ENCODE data around the gene APOD. TPM values are rescaled to one million over a fixed set of nuclear protein-coding genes. Genes with fewer than 3 reads are reported as not detected.

Gene APOD
- total and polyA plus RNA-seq, 10 of the 15 experiments (the other 5 are each of a cell fraction or from before 2014, with no cell fraction given): 0.06 to 0.77 (median 0.47) TPM; not detected in 3

DNA sequence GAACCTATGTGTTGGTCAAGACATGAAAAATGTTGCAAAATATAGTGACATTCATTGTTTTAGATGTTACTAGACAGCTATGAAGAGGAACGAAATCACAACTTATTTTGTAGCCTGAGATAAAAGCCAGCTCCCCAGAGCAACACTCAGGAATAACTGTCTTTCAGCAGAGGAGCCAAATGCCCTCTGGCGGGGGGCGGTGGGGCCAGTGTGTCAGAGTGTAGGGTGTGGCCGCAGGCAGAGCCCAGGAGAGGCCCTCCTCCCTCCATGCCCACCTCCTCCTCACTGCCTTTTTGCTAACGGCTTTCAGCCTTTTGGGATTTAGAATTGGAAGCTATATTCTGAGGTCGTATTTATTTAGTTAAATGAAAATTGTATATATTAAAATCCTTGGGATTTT is 16.9 kb downstream of the APOD start:
- ATAC-seq: no peak
- no peaks in the 10 kb centered on the region for H3K36me3 ChIP-seq (ENCODE audit: control insufficient read depth in 2 of 2, insufficient read depth in 2 of 2, low read length in 1 of 2)
- no peak for FAIRE-seq
- no peak overlapping the region for H2AFZ ChIP-seq (ENCODE audit: control insufficient read depth, low read depth, low read length)
- H3K4me2 ChIP-seq (ENCODE audit: control insufficient read depth, insufficient read depth): no peak overlapping the region
- intact Hi-C loops (cut with micrococcal nuclease; ENCODE audit: unreplicated experiment) (no loop called here), in situ Hi-C loops (cut with MboI) (no loop called here)
- H3K9me3 ChIP-seq (replicated peaks; ENCODE audit: control insufficient read depth, insufficient read depth, low read length): no peaks in the 10 kb centered on the region
- ChIA-PET RAD21 (ENCODE audit: unreplicated experiment) (interaction anchor here (1.2 kb wide), 1 partner anchor 12 kb away, joined by 3 read pairs; no protein-coding TSS in a partner anchor), POLR2A (interaction anchor here (1.3 kb wide), 1 partner anchor 14 kb away, joined by 4 read pairs; no protein-coding TSS in a partner anchor), CTCF (interaction anchor here (1.0 to 2.0 kb wide), 5 partner anchors 9 to 898 kb away, joined by 3 to 6 read pairs (median 3); partner anchors contain the start of gene APOD), SMC1A (ENCODE audit: uncharacterized antibody, unreplicated experiment) (no interaction called here)
- no TSS peak for BruUV-seq (replicated peaks)
- no peaks in the 10 kb centered on the region for H3K79me2 ChIP-seq (ENCODE audit: control insufficient read depth, insufficient read depth, low read length)
- H3K4me1 ChIP-seq (ENCODE audit: control insufficient read depth, insufficient read depth, low read length): no peaks in the 10 kb centered on the region
- H3K9ac ChIP-seq (ENCODE audit: control insufficient read depth, insufficient read depth, low read length): no peak overlapping the region
- no peak for DNase-seq (ENCODE audit: low read depth, low spot score)
- H3K27ac ChIP-seq (ENCODE audit: control insufficient read depth, insufficient read depth): no peak overlapping the region
- no peak overlapping the region for H3K4me3 ChIP-seq
- H4K20me1 ChIP-seq (ENCODE audit: control insufficient read depth, insufficient read depth): no peaks in the 10 kb centered on the region
- no peaks in the 10 kb centered on the region; a peak in 1 of 4 replicates for H3K27me3 ChIP-seq (replicated peaks in 1 of 2; ENCODE audit: control insufficient read depth in 2 of 2, insufficient read depth in 2 of 2, low read length in 1 of 2)
- 39% methylated on average over 6 of the region's 6 CpGs for WGBS (ENCODE audit: insufficient coverage, insufficient replicate concordance, low lambda C conversion rate, missing lambda C conversion rate)
- TF ChIP-seq HCFC1 (IDR thresholded peaks at IDR 0.05; ENCODE audit: low read length) (no peak), POLR2AphosphoS2 (IDR thresholded peaks at IDR 0.05; ENCODE audit: low read depth, low read length) (no peak), ZBED1 (IDR thresholded peaks at IDR 0.05; ENCODE audit: borderline replicate concordance) (no peak), SMAD5 (IDR thresholded peaks at IDR 0.05; ENCODE audit: low read depth) (no peak), KAT2A (conservative IDR thresholded peaks at IDR 0.05; ENCODE audit: control insufficient read depth, low read depth, low read length) (no peak)
- TF ChIP-seq, protein P1, sequence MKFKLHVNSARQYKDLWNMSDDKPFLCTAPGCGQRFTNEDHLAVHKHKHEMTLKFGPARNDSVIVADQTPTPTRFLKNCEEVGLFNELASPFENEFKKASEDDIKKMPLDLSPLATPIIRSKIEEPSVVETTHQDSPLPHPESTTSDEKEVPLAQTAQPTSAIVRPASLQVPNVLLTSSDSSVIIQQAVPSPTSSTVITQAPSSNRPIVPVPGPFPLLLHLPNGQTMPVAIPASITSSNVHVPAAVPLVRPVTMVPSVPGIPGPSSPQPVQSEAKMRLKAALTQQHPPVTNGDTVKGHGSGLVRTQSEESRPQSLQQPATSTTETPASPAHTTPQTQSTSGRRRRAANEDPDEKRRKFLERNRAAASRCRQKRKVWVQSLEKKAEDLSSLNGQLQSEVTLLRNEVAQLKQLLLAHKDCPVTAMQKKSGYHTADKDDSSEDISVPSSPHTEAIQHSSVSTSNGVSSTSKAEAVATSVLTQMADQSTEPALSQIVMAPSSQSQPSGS (IDR thresholded peaks at IDR 0.05; ENCODE audit: low read length): no peak
- TF ChIP-seq, protein P2, sequence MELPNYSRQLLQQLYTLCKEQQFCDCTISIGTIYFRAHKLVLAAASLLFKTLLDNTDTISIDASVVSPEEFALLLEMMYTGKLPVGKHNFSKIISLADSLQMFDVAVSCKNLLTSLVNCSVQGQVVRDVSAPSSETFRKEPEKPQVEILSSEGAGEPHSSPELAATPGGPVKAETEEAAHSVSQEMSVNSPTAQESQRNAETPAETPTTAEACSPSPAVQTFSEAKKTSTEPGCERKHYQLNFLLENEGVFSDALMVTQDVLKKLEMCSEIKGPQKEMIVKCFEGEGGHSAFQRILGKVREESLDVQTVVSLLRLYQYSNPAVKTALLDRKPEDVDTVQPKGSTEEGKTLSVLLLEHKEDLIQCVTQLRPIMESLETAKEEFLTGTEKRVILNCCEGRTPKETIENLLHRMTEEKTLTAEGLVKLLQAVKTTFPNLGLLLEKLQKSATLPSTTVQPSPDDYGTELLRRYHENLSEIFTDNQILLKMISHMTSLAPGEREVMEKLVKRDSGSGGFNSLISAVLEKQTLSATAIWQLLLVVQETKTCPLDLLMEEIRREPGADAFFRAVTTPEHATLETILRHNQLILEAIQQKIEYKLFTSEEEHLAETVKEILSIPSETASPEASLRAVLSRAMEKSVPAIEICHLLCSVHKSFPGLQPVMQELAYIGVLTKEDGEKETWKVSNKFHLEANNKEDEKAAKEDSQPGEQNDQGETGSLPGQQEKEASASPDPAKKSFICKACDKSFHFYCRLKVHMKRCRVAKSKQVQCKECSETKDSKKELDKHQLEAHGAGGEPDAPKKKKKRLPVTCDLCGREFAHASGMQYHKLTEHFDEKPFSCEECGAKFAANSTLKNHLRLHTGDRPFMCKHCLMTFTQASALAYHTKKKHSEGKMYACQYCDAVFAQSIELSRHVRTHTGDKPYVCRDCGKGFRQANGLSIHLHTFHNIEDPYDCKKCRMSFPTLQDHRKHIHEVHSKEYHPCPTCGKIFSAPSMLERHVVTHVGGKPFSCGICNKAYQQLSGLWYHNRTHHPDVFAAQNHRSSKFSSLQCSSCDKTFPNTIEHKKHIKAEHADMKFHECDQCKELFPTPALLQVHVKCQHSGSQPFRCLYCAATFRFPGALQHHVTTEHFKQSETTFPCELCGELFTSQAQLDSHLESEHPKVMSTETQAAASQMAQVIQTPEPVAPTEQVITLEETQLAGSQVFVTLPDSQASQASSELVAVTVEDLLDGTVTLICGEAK (IDR thresholded peaks at IDR 0.05; ENCODE audit: borderline replicate concordance): no peak
- TF ChIP-seq, protein P3, sequence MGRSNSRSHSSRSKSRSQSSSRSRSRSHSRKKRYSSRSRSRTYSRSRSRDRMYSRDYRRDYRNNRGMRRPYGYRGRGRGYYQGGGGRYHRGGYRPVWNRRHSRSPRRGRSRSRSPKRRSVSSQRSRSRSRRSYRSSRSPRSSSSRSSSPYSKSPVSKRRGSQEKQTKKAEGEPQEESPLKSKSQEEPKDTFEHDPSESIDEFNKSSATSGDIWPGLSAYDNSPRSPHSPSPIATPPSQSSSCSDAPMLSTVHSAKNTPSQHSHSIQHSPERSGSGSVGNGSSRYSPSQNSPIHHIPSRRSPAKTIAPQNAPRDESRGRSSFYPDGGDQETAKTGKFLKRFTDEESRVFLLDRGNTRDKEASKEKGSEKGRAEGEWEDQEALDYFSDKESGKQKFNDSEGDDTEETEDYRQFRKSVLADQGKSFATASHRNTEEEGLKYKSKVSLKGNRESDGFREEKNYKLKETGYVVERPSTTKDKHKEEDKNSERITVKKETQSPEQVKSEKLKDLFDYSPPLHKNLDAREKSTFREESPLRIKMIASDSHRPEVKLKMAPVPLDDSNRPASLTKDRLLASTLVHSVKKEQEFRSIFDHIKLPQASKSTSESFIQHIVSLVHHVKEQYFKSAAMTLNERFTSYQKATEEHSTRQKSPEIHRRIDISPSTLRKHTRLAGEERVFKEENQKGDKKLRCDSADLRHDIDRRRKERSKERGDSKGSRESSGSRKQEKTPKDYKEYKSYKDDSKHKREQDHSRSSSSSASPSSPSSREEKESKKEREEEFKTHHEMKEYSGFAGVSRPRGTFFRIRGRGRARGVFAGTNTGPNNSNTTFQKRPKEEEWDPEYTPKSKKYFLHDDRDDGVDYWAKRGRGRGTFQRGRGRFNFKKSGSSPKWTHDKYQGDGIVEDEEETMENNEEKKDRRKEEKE (IDR thresholded peaks at IDR 0.05): no peak
- TF ChIP-seq, protein P4, sequence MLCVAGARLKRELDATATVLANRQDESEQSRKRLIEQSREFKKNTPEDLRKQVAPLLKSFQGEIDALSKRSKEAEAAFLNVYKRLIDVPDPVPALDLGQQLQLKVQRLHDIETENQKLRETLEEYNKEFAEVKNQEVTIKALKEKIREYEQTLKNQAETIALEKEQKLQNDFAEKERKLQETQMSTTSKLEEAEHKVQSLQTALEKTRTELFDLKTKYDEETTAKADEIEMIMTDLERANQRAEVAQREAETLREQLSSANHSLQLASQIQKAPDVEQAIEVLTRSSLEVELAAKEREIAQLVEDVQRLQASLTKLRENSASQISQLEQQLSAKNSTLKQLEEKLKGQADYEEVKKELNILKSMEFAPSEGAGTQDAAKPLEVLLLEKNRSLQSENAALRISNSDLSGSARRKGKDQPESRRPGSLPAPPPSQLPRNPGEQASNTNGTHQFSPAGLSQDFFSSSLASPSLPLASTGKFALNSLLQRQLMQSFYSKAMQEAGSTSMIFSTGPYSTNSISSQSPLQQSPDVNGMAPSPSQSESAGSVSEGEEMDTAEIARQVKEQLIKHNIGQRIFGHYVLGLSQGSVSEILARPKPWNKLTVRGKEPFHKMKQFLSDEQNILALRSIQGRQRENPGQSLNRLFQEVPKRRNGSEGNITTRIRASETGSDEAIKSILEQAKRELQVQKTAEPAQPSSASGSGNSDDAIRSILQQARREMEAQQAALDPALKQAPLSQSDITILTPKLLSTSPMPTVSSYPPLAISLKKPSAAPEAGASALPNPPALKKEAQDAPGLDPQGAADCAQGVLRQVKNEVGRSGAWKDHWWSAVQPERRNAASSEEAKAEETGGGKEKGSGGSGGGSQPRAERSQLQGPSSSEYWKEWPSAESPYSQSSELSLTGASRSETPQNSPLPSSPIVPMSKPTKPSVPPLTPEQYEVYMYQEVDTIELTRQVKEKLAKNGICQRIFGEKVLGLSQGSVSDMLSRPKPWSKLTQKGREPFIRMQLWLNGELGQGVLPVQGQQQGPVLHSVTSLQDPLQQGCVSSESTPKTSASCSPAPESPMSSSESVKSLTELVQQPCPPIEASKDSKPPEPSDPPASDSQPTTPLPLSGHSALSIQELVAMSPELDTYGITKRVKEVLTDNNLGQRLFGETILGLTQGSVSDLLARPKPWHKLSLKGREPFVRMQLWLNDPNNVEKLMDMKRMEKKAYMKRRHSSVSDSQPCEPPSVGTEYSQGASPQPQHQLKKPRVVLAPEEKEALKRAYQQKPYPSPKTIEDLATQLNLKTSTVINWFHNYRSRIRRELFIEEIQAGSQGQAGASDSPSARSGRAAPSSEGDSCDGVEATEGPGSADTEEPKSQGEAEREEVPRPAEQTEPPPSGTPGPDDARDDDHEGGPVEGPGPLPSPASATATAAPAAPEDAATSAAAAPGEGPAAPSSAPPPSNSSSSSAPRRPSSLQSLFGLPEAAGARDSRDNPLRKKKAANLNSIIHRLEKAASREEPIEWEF (IDR thresholded peaks at IDR 0.05; ENCODE audit: insufficient replicate concordance, low read depth, low read length): no peak

Data from GM12878 (cell line).